Measurements from ENCODE around the gene WDR64.

GRCh38 chr1:241641773-241642592 lies 10.1 kb upstream of the WDR64 start:
- TF ChIP-seq, protein P1, sequence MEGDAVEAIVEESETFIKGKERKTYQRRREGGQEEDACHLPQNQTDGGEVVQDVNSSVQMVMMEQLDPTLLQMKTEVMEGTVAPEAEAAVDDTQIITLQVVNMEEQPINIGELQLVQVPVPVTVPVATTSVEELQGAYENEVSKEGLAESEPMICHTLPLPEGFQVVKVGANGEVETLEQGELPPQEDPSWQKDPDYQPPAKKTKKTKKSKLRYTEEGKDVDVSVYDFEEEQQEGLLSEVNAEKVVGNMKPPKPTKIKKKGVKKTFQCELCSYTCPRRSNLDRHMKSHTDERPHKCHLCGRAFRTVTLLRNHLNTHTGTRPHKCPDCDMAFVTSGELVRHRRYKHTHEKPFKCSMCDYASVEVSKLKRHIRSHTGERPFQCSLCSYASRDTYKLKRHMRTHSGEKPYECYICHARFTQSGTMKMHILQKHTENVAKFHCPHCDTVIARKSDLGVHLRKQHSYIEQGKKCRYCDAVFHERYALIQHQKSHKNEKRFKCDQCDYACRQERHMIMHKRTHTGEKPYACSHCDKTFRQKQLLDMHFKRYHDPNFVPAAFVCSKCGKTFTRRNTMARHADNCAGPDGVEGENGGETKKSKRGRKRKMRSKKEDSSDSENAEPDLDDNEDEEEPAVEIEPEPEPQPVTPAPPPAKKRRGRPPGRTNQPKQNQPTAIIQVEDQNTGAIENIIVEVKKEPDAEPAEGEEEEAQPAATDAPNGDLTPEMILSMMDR (IDR thresholded peaks at IDR 0.05), result no peak
- no peak for TF ChIP-seq POLR2A (IDR thresholded peaks at IDR 0.05)

Data from testis (tissue), 2 donors.